Esophagus squamous epithelium (tissue), 5 donors: Measurements from ENCODE around the gene NUP35. TPM values are rescaled to one million over a fixed set of nuclear protein-coding genes. Genes with fewer than 3 reads are reported as not detected.

Source experiments
- DNase-seq: peaks from one replicate; lab custom pipeline; 2025; lab: John Stamatoyannopoulos, UW
- H3K27ac ChIP-seq, 4 donors: fragments of 200-600 bp; sonication (generic); one replicate each; pipeline ENCODE4 v1.5.1; 2016 to 2019; ENCODE audit warnings: mild to moderate bottlenecking in 1 of 4
- H3K27me3 ChIP-seq, 4 donors: fragments of 200-600 bp; sonication (generic); 1 replicate in 3 of 4; 2 replicates in 1 of 4; pipeline versions ENCODE4 v1.5.1 to v1.6.0; 2017 to 2021; ENCODE audit warnings: antibody characterized with exemption in 1 of 4
- H3K36me3 ChIP-seq, 3 donors: fragments of 200-600 bp; sonication (generic); one replicate each; pipeline ENCODE4 v1.5.1; 2016 to 2019
- H3K4me1 ChIP-seq, 3 donors: fragments of 200-600 bp; sonication (generic); one replicate each; pipeline ENCODE4 v1.5.1; 2017 to 2019
- H3K4me3 ChIP-seq, 4 donors: fragments of 200-600 bp; sonication (generic); 1 replicate in 3 of 4; 2 replicates in 1 of 4; pipeline ENCODE4 v1.5.1; 2016 to 2019; ENCODE audit warnings: mild to moderate bottlenecking in 2 of 4, moderate library complexity in 1 of 4
- H3K9me3 ChIP-seq, 3 donors: fragments of 200-600 bp; sonication (generic); one replicate each; pipeline ENCODE4 v1.5.1; 2016 to 2019
- CTCF ChIP-seq, 6 experiments: fragments of 450-650 bp in 4 of 6; fragments of 200-600 bp in 2 of 6; sonication (generic) in 2 of 6; IDR thresholded peaks; one replicate each; pipeline ENCODE4 v1.5.1; 2016 to 2019; ENCODE audit warnings: antibody characterized with exemption in 6 of 6, mild to moderate bottlenecking in 4 of 6, moderate library complexity in 4 of 6
- POLR2A ChIP-seq, 4 donors: fragments of 450-650 bp; IDR thresholded peaks; one replicate each; pipeline ENCODE4 v1.6.1; 2017; ENCODE audit warnings: antibody characterized with exemption in 4 of 4, mild to moderate bottlenecking in 4 of 4, moderate library complexity in 3 of 4
- WGBS, 2 donors: methylation state at CpG; one replicate each; pipeline ENCODE4 v1.1.5; 2018; 5-methylcytosine and 5-hydroxymethylcytosine counted together
- intact Hi-C: fragments of 100-400 bp; cut with DNase I; formaldehyde crosslinking; loops from one replicate; pipeline ENCODE4 v1.15.0; 2022
- total RNA-seq, 4 donors: library from RNA; depleted of rRNA; stranded (reverse); fragments of >200 nt; gene quantifications; one replicate each; pipeline ENCODE4 v1.1.0, GENCODE V29; 2016
- donor health status: DM: yes; HTN: yes; CAD: no.

NUP35 gene
- total RNA-seq, 4 donors from 2014 or later = 7.8 to 25.4 (median 15.6) TPM

- TF ChIP-seq POLR2A (IDR thresholded peaks at IDR 0.05) (no peak), CTCF (IDR thresholded peaks at IDR 0.05) (no peak)
- Histone ChIP-seq H3K36me3 (no peaks in the 10 kb centered on the region), H3K4me3 (peak overlapping the region; percentile 58 to 96 (median 82)), H3K27ac (peak overlapping the region; percentile 85 to 95 (median 94)), H3K4me1 (peaks cover 8 to 28% (median 11%) of the 10 kb centered on the region in 3 donors), H3K9me3 (no peaks in the 10 kb centered on the region), H3K27me3 (no peaks in the 10 kb centered on the region)
- WGBS, 2 donors = 25 to 34% methylated on average over 16 to 17 of the region's 17 CpGs
- intact Hi-C loops = no loop called here
- no peak for DNase-seq
Measured at GRCh38 chr2:183123117-183123958, 905 bp upstream of the NUP35 start.

GRCh38 chr2:183123959-183124221 lies 353 bp upstream of the NUP35 start:
- H3K27me3 ChIP-seq = no peaks in the 10 kb centered on the region
- H3K36me3 ChIP-seq = peaks cover 0 to 4% (median 0%) of the 10 kb centered on the region in 3 donors
- H3K27ac ChIP-seq = peak overlapping the region; percentile 85 to 95 (median 94)
- peaks cover 8 to 28% (median 11%) of the 10 kb centered on the region in 3 donors for H3K4me1 ChIP-seq
- no peaks in the 10 kb centered on the region for H3K9me3 ChIP-seq
- peak overlapping the region; percentile 58 to 96 (median 82) for H3K4me3 ChIP-seq
- intact Hi-C loops = no loop called here
- WGBS, 2 donors = 1% methylated on average over 7 of the region's 7 CpGs
- DNase-seq = no peak
- TF ChIP-seq CTCF (IDR thresholded peaks at IDR 0.05) (no peak), POLR2A (IDR thresholded peaks at IDR 0.05) (no peak)

GRCh38 chr2:183124957-183125255 lies 663 bp downstream of the NUP35 start:
- no peak for DNase-seq
- Histone ChIP-seq H3K4me1 (peaks cover 8 to 28% (median 11%) of the 10 kb centered on the region in 3 donors), H3K27me3 (no peaks in the 10 kb centered on the region), H3K4me3 (peak overlapping the region; percentile 58 to 96 (median 82)), H3K27ac (peak overlapping the region; percentile 85 to 95 (median 94)), H3K9me3 (no peaks in the 10 kb centered on the region), H3K36me3 (peaks cover 0 to 14% (median 0%) of the 10 kb centered on the region in 3 donors)
- WGBS, 2 donors = 0 to 1% methylated on average over 9 of the region's 10 CpGs
- intact Hi-C loops = no loop called here
- TF ChIP-seq POLR2A (IDR thresholded peaks at IDR 0.05) (no peak), CTCF (IDR thresholded peaks at IDR 0.05) (no peak)

GRCh38 chr2:183125659-183126341 lies 1.6 kb downstream of the NUP35 start:
- TF ChIP-seq CTCF (IDR thresholded peaks at IDR 0.05) = no peak
- no peak for TF ChIP-seq POLR2A (IDR thresholded peaks at IDR 0.05)
- peak overlapping the region in 3 of 4 donors; percentile 74 to 96 (median 91) for H3K4me3 ChIP-seq
- no peaks in the 10 kb centered on the region for H3K27me3 ChIP-seq
- peaks cover 8 to 28% (median 11%) of the 10 kb centered on the region in 3 donors for H3K4me1 ChIP-seq
- 70 to 74% methylated on average over 11 of the region's 11 CpGs for WGBS, 2 donors
- H3K9me3 ChIP-seq = no peaks in the 10 kb centered on the region
- intact Hi-C loops = no loop called here
- DNase-seq = no peak
- H3K36me3 ChIP-seq = peaks cover 0 to 23% (median 0%) of the 10 kb centered on the region in 3 donors
- no peak overlapping the region for H3K27ac ChIP-seq

- Histone ChIP-seq H3K9me3 (no peaks in the 10 kb centered on the region), H3K4me1 (peaks cover 8 to 28% (median 11%) of the 10 kb centered on the region in 3 donors), H3K36me3 (peaks cover 0 to 31% (median 0%) of the 10 kb centered on the region in 3 donors), H3K27ac (no peak overlapping the region), H3K4me3 (no peak overlapping the region), H3K27me3 (no peaks in the 10 kb centered on the region)
- intact Hi-C loops = no loop called here
- WGBS, 2 donors = 86 to 87% methylated on average over 2 of the region's 2 CpGs
- DNase-seq = no peak
- TF ChIP-seq CTCF (IDR thresholded peaks at IDR 0.05) = no peak
- no peak for TF ChIP-seq POLR2A (IDR thresholded peaks at IDR 0.05)
Measured at GRCh38 chr2:183126635-183127034, 2.4 kb downstream of the NUP35 start.
